Effector memory CD8-positive, alpha-beta T cell (primary cell): ENCODE measurements around the gene MRO.

Experiments used
- ATAC-seq: fragments of 150-1000 bp; cut with Tn5 transposase; replicated peaks from 2 replicates; pipeline ENCODE4 v1.10.0; 2021; ENCODE audit warnings: mild to moderate bottlenecking, moderate library complexity
- DNase-seq, 3 experiments: peaks; one replicate each; pipeline ENCODE4 v3.0.0; 2021
- H3K27ac Mint-ChIP-seq, 2 donors: one replicate each; pipeline ENCODE4 v1.8.0; 2022; ENCODE audit warnings: mild to moderate bottlenecking in 2 of 2, mixed read lengths in 2 of 2, moderate library complexity in 2 of 2
- H3K27me3 Mint-ChIP-seq, 2 donors: one replicate each; pipeline ENCODE4 v1.8.0; 2022; ENCODE audit warnings: mixed read lengths in 2 of 2
- H3K36me3 Mint-ChIP-seq: one replicate; pipeline ENCODE4 v1.8.0; 2022; ENCODE audit warnings: mild to moderate bottlenecking, moderate library complexity, mixed read lengths; ENCODE audit not compliant: insufficient read depth
- H3K4me1 Mint-ChIP-seq, 2 donors: one replicate each; pipeline ENCODE4 v1.8.0; 2022; ENCODE audit warnings: low read depth in 2 of 2, mixed read lengths in 2 of 2
- H3K4me3 Mint-ChIP-seq, 2 donors: one replicate each; pipeline ENCODE4 v1.8.0; 2022; ENCODE audit warnings: mild to moderate bottlenecking in 2 of 2, mixed read lengths in 2 of 2, moderate library complexity in 2 of 2
- H3K9me3 Mint-ChIP-seq, 2 donors: one replicate each; pipeline ENCODE4 v1.8.0; 2022; ENCODE audit warnings: mixed read lengths in 2 of 2

The MRO gene

GRCh38 chr18:50757358-50757757 is 62.5 kb downstream of the MRO start:
- H3K4me3 Mint-ChIP-seq, result no peak overlapping the region
- DNase-seq (no peak), ATAC-seq (no peak)
- no peaks in the 10 kb centered on the region for H3K4me1 Mint-ChIP-seq
- no peak overlapping the region for H3K27ac Mint-ChIP-seq
- no peaks in the 10 kb centered on the region for H3K36me3 Mint-ChIP-seq
- peaks cover 45% of the 10 kb centered on the region in 2 donors for H3K27me3 Mint-ChIP-seq
- no peaks in the 10 kb centered on the region for H3K9me3 Mint-ChIP-seq

- no peaks in the 10 kb centered on the region for H3K4me1 Mint-ChIP-seq
- H3K9me3 Mint-ChIP-seq, result no peaks in the 10 kb centered on the region
- no peak overlapping the region for H3K27ac Mint-ChIP-seq
- ATAC-seq (no peak), DNase-seq (no peak)
- H3K27me3 Mint-ChIP-seq, result peaks cover 60% of the 10 kb centered on the region in 2 donors
- H3K4me3 Mint-ChIP-seq, result no peak overlapping the region
- H3K36me3 Mint-ChIP-seq, result no peaks in the 10 kb centered on the region
Measured at GRCh38 chr18:50754297-50754696, 65.5 kb downstream of the MRO start.

- no peaks in the 10 kb centered on the region for H3K9me3 Mint-ChIP-seq
- no peak overlapping the region for H3K27ac Mint-ChIP-seq
- no peaks in the 10 kb centered on the region for H3K36me3 Mint-ChIP-seq
- H3K4me3 Mint-ChIP-seq, result no peak overlapping the region
- no peaks in the 10 kb centered on the region for H3K4me1 Mint-ChIP-seq
- H3K27me3 Mint-ChIP-seq, result peaks cover 60 to 69% of the 10 kb centered on the region in 2 donors
- no peak for ATAC-seq
- DNase-seq, result no peak
Measured at GRCh38 chr18:50753311-50753710, 66.5 kb downstream of the MRO start.

- no peaks in the 10 kb centered on the region for H3K4me1 Mint-ChIP-seq
- H3K4me3 Mint-ChIP-seq, result no peak overlapping the region
Measured at GRCh38 chr18:50751947-50752346, 67.9 kb downstream of the MRO start.

GRCh38 chr18:50751490-50751889 is 68.3 kb downstream of the MRO start:
- Mint-ChIP-seq H3K4me3 (no peak overlapping the region), H3K9me3 (no peaks in the 10 kb centered on the region), H3K4me1 (no peaks in the 10 kb centered on the region), H3K27ac (no peak overlapping the region), H3K36me3 (no peaks in the 10 kb centered on the region), H3K27me3 (peaks cover 51 to 64% of the 10 kb centered on the region in 2 donors)
- DNase-seq, result no peak
- no peak for ATAC-seq

More at GRCh38 chr18:50751947-50752346, 67.9 kb downstream of the MRO start:
- ATAC-seq (no peak), DNase-seq (no peak)
- H3K9me3 Mint-ChIP-seq, result no peaks in the 10 kb centered on the region
- peaks cover 51 to 64% of the 10 kb centered on the region in 2 donors for H3K27me3 Mint-ChIP-seq
- no peaks in the 10 kb centered on the region for H3K36me3 Mint-ChIP-seq
- H3K27ac Mint-ChIP-seq, result no peak overlapping the region

GRCh38 chr18:50750546-50750945 is 69.3 kb downstream of the MRO start:
- H3K27me3 Mint-ChIP-seq, result peaks cover 46 to 64% of the 10 kb centered on the region in 2 donors
- H3K36me3 Mint-ChIP-seq, result no peaks in the 10 kb centered on the region
- no peak overlapping the region for H3K27ac Mint-ChIP-seq
- H3K4me3 Mint-ChIP-seq, result no peak overlapping the region
- DNase-seq (no peak), ATAC-seq (no peak)
- no peaks in the 10 kb centered on the region for H3K4me1 Mint-ChIP-seq
- no peaks in the 10 kb centered on the region for H3K9me3 Mint-ChIP-seq

GRCh38 chr18:50749945-50750344 is 69.9 kb downstream of the MRO start:
- Mint-ChIP-seq H3K36me3 (no peaks in the 10 kb centered on the region), H3K4me3 (no peak overlapping the region), H3K4me1 (no peaks in the 10 kb centered on the region), H3K9me3 (no peaks in the 10 kb centered on the region), H3K27ac (no peak overlapping the region), H3K27me3 (peaks cover 43 to 61% of the 10 kb centered on the region in 2 donors)
- no peak for DNase-seq
- ATAC-seq, result no peak

GRCh38 chr18:50749421-50749820 is 70.4 kb downstream of the MRO start:
- Mint-ChIP-seq H3K27ac (no peak overlapping the region), H3K36me3 (no peaks in the 10 kb centered on the region), H3K9me3 (no peaks in the 10 kb centered on the region), H3K4me3 (no peak overlapping the region), H3K4me1 (no peaks in the 10 kb centered on the region), H3K27me3 (peaks cover 41 to 56% of the 10 kb centered on the region in 2 donors)
- no peak for DNase-seq
- ATAC-seq, result no peak

- ATAC-seq, result no peak
- Mint-ChIP-seq H3K9me3 (no peaks in the 10 kb centered on the region), H3K4me1 (no peaks in the 10 kb centered on the region), H3K27ac (no peak overlapping the region), H3K4me3 (no peak overlapping the region), H3K36me3 (no peaks in the 10 kb centered on the region), H3K27me3 (peaks cover 48 to 55% of the 10 kb centered on the region in 2 donors)
- no peak for DNase-seq
Measured at GRCh38 chr18:50748243-50749229, 71.3 kb downstream of the MRO start.

GRCh38 chr18:50747849-50748242 is 72.0 kb downstream of the MRO start:
- H3K9me3 Mint-ChIP-seq, result no peaks in the 10 kb centered on the region
- no peaks in the 10 kb centered on the region for H3K36me3 Mint-ChIP-seq
- no peak for ATAC-seq
- no peaks in the 10 kb centered on the region for H3K4me1 Mint-ChIP-seq
- no peak overlapping the region for H3K27ac Mint-ChIP-seq
- peaks cover 48 to 55% of the 10 kb centered on the region in 2 donors for H3K27me3 Mint-ChIP-seq
- DNase-seq, result no peak
- no peak overlapping the region for H3K4me3 Mint-ChIP-seq

GRCh38 chr18:50745945-50746344 is 73.9 kb downstream of the MRO start:
- ATAC-seq (no peak), DNase-seq (no peak)
- Mint-ChIP-seq H3K4me1 (no peaks in the 10 kb centered on the region), H3K4me3 (no peak overlapping the region), H3K27ac (no peak overlapping the region), H3K36me3 (no peaks in the 10 kb centered on the region), H3K27me3 (peaks cover 37 to 44% of the 10 kb centered on the region in 2 donors), H3K9me3 (no peaks in the 10 kb centered on the region)
